CD14-positive monocyte (primary cell): ENCODE data around the gene CDKAL1. TPM values are rescaled to one million over a fixed set of nuclear protein-coding genes. Genes with fewer than 3 reads are reported as not detected.

Experiments
- DNase-seq, 3 donors: peaks; one replicate each; pipeline ENCODE4 v3.0.0-alpha.2; 2011 to 2022
- H2AFZ ChIP-seq: 2 replicates; pipeline ENCODE4 v1.6.0; 2012; ENCODE audit warnings: mild to moderate bottlenecking, low read depth, low read length, inconsistent platforms; ENCODE audit not compliant: insufficient read depth, poor library complexity, severe bottlenecking
- H3K27ac ChIP-seq, 2 donors: 1 replicate in 1 of 2; 2 replicates in 1 of 2; pipeline ENCODE4 v1.5.1; 2012 to 2013; ENCODE audit warnings: low read length in 2 of 2, control low read depth in 1 of 2, inconsistent platforms in 1 of 2, low read depth in 1 of 2, mild to moderate bottlenecking in 1 of 2
- H3K27me3 ChIP-seq, 2 donors: one replicate each; pipeline versions ENCODE4 v1.6.0 to v1.6.1; 2011 to 2013; ENCODE audit warnings: low read length in 2 of 2; ENCODE audit not compliant: control insufficient read depth in 2 of 2, insufficient read depth in 2 of 2
- H3K36me3 ChIP-seq, 2 donors: replicated peaks in 1 of 2; 1 replicate in 1 of 2; 2 replicates in 1 of 2; pipeline versions ENCODE4 v1.5.1 to v1.6.1; 2012 to 2013; ENCODE audit warnings: low read length in 2 of 2, control low read depth in 1 of 2, inconsistent platforms in 1 of 2, mild to moderate bottlenecking in 1 of 2; ENCODE audit not compliant: insufficient read depth in 2 of 2, control insufficient read depth in 1 of 2
- H3K4me1 ChIP-seq, 2 donors: 1 replicate in 1 of 2; 2 replicates in 1 of 2; pipeline versions ENCODE4 v1.5.1 to v1.6.1; 2012 to 2013; ENCODE audit warnings: low read length in 2 of 2, control low read depth in 1 of 2, inconsistent platforms in 1 of 2, mild to moderate bottlenecking in 1 of 2, moderate library complexity in 1 of 2; ENCODE audit not compliant: insufficient read depth in 2 of 2, control insufficient read depth in 1 of 2
- H3K4me2 ChIP-seq: replicated peaks from 2 replicates; pipeline ENCODE3; 2012; ENCODE audit warnings: low read length, moderate library complexity, mild to moderate bottlenecking; ENCODE audit not compliant: poor library complexity, severe bottlenecking; ENCODE audit errors: extremely low read depth
- H3K4me3 ChIP-seq, 3 experiments: fragments of 200-600 bp in 1 of 3; sonication (generic) in 1 of 3; replicated peaks in 1 of 3; 1 replicate in 2 of 3; 2 replicates in 1 of 3; pipeline ENCODE4 v1.5.1; 2011 to 2013; ENCODE audit warnings: low read length in 3 of 3, mild to moderate bottlenecking in 3 of 3, control low read depth in 2 of 3, low read depth in 2 of 3, inconsistent platforms in 1 of 3, moderate library complexity in 1 of 3
- H3K79me2 ChIP-seq: 2 replicates; pipeline ENCODE4 v1.6.0; 2012; ENCODE audit warnings: mild to moderate bottlenecking, control low read depth, inconsistent platforms, low read length, moderate library complexity; ENCODE audit not compliant: insufficient read depth
- H3K9ac ChIP-seq: 2 replicates; pipeline ENCODE4 v1.6.0; 2017; ENCODE audit warnings: low read length, mild to moderate bottlenecking; ENCODE audit not compliant: insufficient read depth, poor library complexity, severe bottlenecking
- H3K9me3 ChIP-seq, 2 donors: replicated peaks in 1 of 2; 1 replicate in 1 of 2; 2 replicates in 1 of 2; pipeline versions ENCODE4 v1.5.1 to v1.6.1; 2012 to 2013; ENCODE audit warnings: low read length in 2 of 2, control low read depth in 1 of 2; ENCODE audit not compliant: control insufficient read depth in 1 of 2, insufficient read depth in 1 of 2
- H4K20me1 ChIP-seq: 2 replicates; pipeline ENCODE4 v1.6.0; 2012; ENCODE audit warnings: mild to moderate bottlenecking, low read length, control low read depth, moderate library complexity; ENCODE audit not compliant: insufficient read depth
- H3K27ac Mint-ChIP-seq, 7 donors: one replicate each; pipeline ENCODE4 v1.8.0; 2020; ENCODE audit warnings: mild to moderate bottlenecking in 7 of 7, mixed read lengths in 7 of 7, moderate library complexity in 6 of 7, inconsistent platforms in 2 of 7
- H3K27me3 Mint-ChIP-seq, 3 donors: one replicate each; pipeline ENCODE4 v1.8.0; 2021 to 2022; ENCODE audit warnings: low read depth in 3 of 3, mild to moderate bottlenecking in 3 of 3, mixed read lengths in 3 of 3, moderate library complexity in 3 of 3, inconsistent platforms in 1 of 3
- H3K36me3 Mint-ChIP-seq, 2 donors: one replicate each; pipeline ENCODE4 v1.8.0; 2020; ENCODE audit warnings: mixed read lengths in 2 of 2, inconsistent platforms in 1 of 2, mild to moderate bottlenecking in 1 of 2
- H3K4me1 Mint-ChIP-seq: one replicate; pipeline ENCODE4 v1.8.0; 2020; ENCODE audit warnings: mild to moderate bottlenecking, mixed read lengths
- H3K4me3 Mint-ChIP-seq, 2 donors: one replicate each; pipeline ENCODE4 v1.8.0; 2020; ENCODE audit warnings: mild to moderate bottlenecking in 2 of 2, mixed read lengths in 2 of 2, moderate library complexity in 1 of 2
- H3K9me3 Mint-ChIP-seq, 7 donors: one replicate each; pipeline ENCODE4 v1.8.0; 2020 to 2022; ENCODE audit warnings: mixed read lengths in 7 of 7, mild to moderate bottlenecking in 6 of 7, moderate library complexity in 6 of 7, inconsistent platforms in 2 of 7
- CTCF ChIP-seq: fragments of 200-600 bp; IDR thresholded peaks from one replicate; pipeline ENCODE4 v1.8.0; 2022; ENCODE audit warnings: antibody characterized with exemption, mild to moderate bottlenecking
- WGBS: methylation state at CpG from one replicate; pipeline ENCODE4 v1.1.5; 2013; ENCODE audit warnings: missing lambda C conversion rate; ENCODE audit not compliant: insufficient coverage; 5-methylcytosine and 5-hydroxymethylcytosine counted together
- intact Hi-C, 2 donors: fragments of 100-400 bp; cut with micrococcal nuclease; formaldehyde crosslinking; loops; one replicate each; pipeline versions ENCODE4 v1.15.0 to v1.15.1; 2023
- polyA plus RNA-seq, 3 donors: library from polyadenylated mRNA; depleted of rRNA in 1 of 3; unstranded in 2 of 3; stranded (reverse) in 1 of 3; fragments of 300-500 nt in 2 of 3; fragments of >200 nt in 1 of 3; fragmentation: Illumina TruSeq in 2 of 3; gene quantifications; 1 replicate in 2 of 3; 2 replicates in 1 of 3; pipeline ENCODE4 v1.2.3, GENCODE V29; 2012 to 2021

CDKAL1 gene
- polyA plus RNA-seq, 3 donors = 3.2 to 12.4 (median 8.3) TPM

GRCh38 chr6:21085211-21085610 lies 551.0 kb downstream of the CDKAL1 start:
- H4K20me1 ChIP-seq = no peaks in the 10 kb centered on the region
- no peak overlapping the region for H2AFZ ChIP-seq
- peaks cover 0 to 9% of the 10 kb centered on the region in 2 donors for H3K4me1 ChIP-seq
- WGBS = 41% methylated on average over 2 of the region's 3 CpGs
- no peak overlapping the region for H3K9ac ChIP-seq
- peaks cover 0 to 10% of the 10 kb centered on the region in 2 donors for H3K36me3 ChIP-seq
- Mint-ChIP-seq H3K4me3 (no peak overlapping the region), H3K27ac (peak overlapping the region in 1 of 7 donors; percentile 37), H3K4me1 (peaks cover 9% of the 10 kb centered on the region), H3K27me3 (peaks cover 0 to 1% (median 0%) of the 10 kb centered on the region in 3 donors), H3K9me3 (peaks cover 0 to 3% (median 0%) of the 10 kb centered on the region in 7 donors), H3K36me3 (peaks cover 2 to 7% of the 10 kb centered on the region in 2 donors)
- H3K4me3 ChIP-seq = no peak overlapping the region
- intact Hi-C loops = no loop called here
- no peaks in the 10 kb centered on the region for H3K9me3 ChIP-seq
- H3K4me2 ChIP-seq = no peak overlapping the region
- H3K79me2 ChIP-seq = no peaks in the 10 kb centered on the region
- H3K27ac ChIP-seq = no peak overlapping the region
- TF ChIP-seq CTCF = no peak
- H3K27me3 ChIP-seq = no peaks in the 10 kb centered on the region
- peak in 2 of 3 donors; percentile 1 to 10 for DNase-seq

- H3K27ac Mint-ChIP-seq = no peak overlapping the region
- no peak overlapping the region for H3K4me3 Mint-ChIP-seq
- no peak overlapping the region for H3K9ac ChIP-seq
- no peaks in the 10 kb centered on the region for H3K9me3 ChIP-seq
- 82% methylated on average over 2 of the region's 3 CpGs for WGBS
- peaks cover 0 to 10% of the 10 kb centered on the region in 2 donors for H3K36me3 ChIP-seq
- H3K4me3 ChIP-seq = no peak overlapping the region
- no peaks in the 10 kb centered on the region for H3K27me3 ChIP-seq
- H3K27ac ChIP-seq = no peak overlapping the region
- no peaks in the 10 kb centered on the region for H3K79me2 ChIP-seq
- no peak for DNase-seq
- no peaks in the 10 kb centered on the region for H4K20me1 ChIP-seq
- no peak overlapping the region for H2AFZ ChIP-seq
- intact Hi-C loops = no loop called here
- H3K9me3 Mint-ChIP-seq = no peaks in the 10 kb centered on the region
- H3K4me1 Mint-ChIP-seq = peaks cover 9% of the 10 kb centered on the region
- no peak for TF ChIP-seq CTCF
- H3K4me2 ChIP-seq = no peak overlapping the region
- H3K36me3 Mint-ChIP-seq = peaks cover 0 to 7% of the 10 kb centered on the region in 2 donors
- H3K27me3 Mint-ChIP-seq = peaks cover 0 to 1% (median 0%) of the 10 kb centered on the region in 3 donors
- H3K4me1 ChIP-seq = peaks cover 0 to 9% of the 10 kb centered on the region in 2 donors
Observed at GRCh38 chr6:21085643-21086042, 551.4 kb downstream of the CDKAL1 start.
